ENCODE measurements around the gene HOXA10. TPM values are rescaled to one million over a fixed set of nuclear protein-coding genes. Genes with fewer than 3 reads are reported as not detected.

The HOXA10 gene
- total RNA-seq, 1 donor from 2014 or later, result 19.7 TPM

DNA sequence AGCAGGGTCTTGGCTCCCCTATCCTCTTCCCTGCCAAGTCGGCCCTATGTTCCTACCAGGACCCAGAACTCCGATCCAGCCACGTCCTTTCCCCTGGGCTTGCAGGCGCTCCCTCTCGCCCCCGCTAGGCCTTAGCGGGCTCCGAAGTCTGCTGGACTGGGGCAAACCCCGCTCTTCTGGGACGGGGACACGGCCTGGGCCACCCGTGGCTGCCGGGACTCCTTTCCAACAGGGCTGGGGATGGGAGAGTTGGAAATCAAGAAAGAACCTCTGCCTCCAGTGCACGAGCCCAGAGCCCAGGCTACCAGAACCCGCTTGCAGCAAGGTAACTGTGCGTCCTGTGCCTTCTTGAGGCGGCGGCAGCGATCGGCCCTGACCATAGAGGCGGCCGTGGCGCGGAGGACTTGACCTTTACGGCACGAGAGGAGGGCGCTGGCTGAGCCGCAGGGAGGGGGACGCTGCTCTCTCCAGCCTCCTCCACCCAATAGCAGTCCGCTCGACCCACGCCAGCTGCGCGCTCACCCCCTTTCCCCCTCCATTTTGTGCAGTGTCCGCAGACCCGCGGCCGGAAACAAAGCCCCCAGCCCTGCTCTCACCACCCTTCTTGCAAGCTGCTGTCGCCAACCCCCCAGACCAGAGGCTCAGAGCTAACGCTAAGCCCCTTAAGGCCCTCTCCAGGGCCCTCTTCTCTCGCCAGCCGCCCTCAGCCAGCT lies 17.9 kb upstream of the HOXA10 start:
- DNase-seq (ENCODE audit: low spot score), result peak; percentile 89

DNA sequence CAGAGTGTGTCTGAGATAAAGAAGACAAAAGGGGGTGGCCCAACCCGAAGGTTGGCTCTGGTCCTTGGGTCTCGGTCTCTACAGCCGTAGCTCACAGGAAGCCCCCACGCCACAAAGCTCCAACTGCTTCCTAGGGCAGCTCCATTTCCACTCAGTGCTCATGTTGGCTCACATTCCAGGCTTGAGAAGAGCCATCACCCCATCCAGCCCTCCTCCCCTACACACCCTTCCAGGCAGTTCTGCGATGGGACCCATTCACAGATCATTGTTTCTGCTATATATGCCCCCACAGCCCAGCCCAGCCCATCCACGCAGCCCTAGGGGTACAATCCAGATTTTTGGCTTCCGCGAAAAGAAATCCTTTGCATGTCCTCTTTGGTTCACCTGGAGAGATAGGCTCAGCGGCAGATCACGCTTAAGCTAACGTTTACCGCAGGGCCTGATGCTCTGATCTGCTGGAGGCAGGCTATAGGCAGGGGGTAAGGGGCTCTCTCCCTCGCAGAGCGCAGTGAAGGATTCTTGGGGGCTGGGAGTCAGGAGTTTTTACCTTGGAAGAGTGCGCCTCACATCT lies 17.1 kb upstream of the HOXA10 start:
- peak; percentile 57 for DNase-seq (ENCODE audit: low spot score)

DNA sequence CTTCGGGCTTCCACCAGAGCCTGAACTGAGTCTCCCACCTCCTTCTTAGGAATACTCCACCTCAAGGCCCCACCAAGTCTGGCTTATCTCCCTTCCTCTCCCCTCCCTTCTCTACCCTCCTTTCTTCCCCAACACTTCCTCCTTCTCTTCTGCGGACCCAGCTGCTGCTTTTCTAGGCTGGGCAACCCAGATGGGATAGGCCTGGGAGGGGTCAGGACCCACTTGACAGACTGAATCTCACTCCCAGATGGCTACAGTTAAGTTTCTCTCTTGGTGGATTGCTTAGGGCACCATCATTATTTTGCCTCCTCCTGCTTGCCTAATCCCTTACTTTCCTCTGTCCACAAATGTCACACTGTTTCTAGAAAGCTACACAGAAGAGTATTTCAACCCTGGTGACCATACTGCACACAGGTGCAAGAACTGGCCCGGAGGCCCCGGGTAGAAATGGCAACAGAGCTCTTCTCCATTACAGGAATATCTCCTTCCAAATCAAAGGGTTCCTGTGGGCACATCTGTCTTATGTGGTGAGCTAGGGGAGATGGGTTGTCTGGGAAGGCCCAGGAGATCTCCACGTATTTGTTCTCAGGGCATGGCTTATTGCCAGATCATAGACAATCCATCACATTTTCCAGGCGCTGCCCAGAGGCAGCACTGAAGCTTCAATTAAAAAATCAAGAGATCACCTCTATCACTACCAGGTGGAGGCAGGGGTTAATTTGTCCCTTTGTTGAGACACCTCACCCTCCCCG lies 16.1 kb upstream of the HOXA10 start:
- DNase-seq (ENCODE audit: low spot score), result peak; percentile 18

DNA sequence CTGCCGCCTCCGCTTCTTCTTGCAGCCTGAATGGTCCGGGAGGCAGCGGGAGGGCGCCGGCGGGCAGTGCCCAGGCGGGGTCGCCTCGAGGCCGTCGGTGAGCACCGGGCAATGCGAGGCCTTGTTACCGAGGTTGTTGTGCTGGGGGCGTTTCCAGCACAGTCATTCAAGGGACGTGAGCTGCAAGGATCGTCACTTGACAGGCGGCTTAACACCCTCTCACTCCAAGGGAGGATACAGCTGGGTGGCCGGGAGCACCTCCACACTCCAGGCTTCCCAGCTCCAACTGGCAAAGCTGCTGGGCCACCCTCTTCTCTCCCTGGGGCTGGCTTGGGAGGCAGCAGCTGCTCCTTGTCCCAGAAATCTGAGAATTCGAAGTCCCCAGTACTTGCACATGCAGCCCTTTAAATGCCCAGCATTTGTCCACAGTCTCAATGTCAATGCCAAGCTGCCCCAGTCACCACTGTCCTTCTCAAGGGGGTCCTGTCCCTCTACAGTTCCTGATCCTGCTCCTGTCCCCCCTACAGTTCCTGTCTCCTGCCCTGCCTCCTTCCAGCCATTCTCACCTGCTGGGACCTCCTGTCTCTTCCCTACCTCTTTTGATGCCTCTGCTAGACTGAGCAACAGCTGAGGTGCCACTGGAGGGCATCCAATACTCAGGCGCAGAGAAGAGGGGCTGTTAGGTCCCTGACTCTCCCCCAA lies 15.3 kb upstream of the HOXA10 start:
- DNase-seq (ENCODE audit: low spot score), result peak; percentile 89

DNA sequence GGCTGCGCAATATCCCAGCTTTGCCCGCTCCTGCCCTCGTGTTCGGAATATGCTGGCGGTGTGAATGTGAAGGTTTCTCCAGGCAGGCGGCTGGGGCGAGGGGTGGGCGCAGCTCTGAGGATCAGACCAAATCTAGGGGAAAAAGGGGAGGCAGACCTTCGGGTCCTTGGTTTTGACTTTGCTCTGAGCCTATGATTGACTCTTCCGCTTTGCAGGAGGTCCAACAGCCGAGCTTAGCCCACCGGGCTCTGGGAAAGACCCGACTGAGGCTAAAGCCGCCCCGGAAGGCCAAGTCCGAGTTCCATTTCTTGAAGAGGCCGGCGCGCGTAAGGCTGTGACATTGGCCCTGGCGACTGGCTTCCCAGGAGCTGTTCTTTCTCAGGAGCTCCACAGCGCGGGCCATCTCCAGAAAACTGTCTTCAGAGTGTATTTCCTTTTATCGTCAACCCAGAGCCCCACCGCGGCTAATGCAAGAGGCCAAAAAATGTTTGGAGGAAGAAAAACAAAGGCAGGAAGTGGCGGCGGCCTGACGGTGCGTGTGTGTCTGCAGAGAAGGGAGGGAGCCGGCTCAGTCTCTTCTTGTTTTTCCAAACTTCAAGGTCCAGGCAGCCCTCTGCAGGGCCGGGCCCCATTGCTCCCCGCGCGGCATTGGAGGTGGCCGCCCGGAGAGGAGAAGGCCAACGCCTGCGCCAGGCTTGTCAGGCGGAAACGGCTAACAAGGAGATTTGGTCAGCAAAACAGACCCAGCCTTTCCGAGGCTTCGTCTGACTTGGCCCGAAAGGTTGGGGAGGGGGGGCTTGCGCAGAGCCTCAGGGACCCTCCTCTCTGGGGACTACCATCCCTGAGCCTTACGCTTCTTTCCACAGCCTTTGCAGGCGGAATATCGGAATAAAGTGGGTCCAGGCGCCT lies 14.5 kb upstream of the HOXA10 start:
- peak; percentile 89 for DNase-seq (ENCODE audit: low spot score)

DNA sequence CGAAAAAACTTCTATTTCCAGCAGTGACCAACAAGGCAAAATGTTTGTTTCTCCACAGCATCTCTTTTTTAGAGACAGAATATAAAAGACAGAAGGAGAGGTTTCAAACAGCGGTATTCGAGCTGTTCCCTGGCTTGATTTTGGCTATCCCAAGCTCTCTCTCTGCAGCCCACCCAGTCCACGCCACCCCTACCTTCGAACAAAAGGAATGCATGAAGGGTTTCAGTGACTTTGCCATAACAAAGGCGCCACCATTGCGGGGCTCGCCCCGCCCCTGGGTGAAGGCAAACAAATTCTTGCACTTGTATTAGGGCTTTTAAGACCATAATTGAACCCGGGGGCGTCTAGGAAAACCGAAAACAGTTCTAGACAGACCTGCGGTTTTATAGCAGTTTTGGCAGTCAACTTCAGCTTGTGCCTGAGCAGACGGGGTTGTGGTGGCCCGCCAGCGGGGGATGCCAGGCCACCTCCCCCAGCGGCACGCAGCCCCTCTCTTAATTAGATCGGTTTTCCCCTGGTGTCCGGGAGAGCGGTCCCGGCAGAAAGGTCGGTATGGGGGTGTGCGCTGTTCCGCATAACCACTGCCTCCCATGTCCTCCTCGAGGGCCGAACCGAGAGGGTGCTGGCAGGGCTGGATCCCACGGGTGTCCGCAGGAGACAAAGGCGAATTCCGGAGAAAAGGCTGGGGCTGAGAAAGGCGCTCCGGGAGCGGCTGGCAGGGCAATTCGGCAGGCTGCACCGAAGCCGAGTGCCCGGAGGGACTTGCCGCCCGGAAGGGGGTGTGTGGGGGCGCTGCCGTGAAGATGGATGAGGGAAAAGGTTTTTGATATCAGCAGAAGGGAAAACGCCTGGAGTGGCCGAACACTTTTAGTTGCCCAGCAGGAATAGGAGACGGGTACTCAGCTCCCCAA lies 13.6 kb upstream of the HOXA10 start:
- peak; percentile 67 for DNase-seq (ENCODE audit: low spot score)

DNA sequence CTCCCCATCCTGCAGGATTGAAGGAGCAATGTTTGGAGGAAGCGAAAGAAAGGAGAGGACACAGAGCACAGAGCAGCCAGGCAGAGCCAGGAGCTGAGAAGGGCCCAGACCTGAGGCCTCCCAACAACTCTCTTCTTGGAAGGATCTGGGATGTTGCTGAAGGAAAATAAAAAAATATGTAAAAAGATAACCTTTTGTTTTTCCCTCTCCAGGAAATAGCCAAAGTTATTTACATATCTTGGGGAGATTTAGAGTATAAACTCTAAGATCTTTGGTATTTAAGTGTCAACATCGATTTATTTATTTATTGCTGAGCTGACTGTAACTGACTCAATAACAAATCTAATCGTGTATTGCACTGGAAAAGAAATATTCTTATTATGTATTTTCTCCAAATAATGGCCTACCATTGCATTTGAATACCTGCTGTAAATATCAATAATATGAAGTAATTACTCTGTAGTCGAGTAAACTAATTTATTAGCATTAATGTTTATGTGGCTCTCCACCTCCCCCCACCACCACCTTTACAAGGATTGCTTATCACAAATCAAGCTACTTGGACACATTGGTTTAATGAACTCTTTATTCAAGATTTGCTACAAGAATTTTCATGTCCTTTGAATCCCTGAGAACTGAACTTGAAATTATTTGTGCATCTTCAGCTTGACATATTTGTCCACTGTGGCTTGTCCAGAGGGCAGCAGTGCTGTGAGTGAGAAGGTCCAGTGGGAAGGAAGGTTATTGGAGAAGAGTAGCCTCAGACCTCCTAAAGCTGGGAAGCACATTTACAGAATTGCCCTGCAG lies 12.8 kb upstream of the HOXA10 start:
- peak; percentile 11 for DNase-seq (ENCODE audit: low spot score)

DNA sequence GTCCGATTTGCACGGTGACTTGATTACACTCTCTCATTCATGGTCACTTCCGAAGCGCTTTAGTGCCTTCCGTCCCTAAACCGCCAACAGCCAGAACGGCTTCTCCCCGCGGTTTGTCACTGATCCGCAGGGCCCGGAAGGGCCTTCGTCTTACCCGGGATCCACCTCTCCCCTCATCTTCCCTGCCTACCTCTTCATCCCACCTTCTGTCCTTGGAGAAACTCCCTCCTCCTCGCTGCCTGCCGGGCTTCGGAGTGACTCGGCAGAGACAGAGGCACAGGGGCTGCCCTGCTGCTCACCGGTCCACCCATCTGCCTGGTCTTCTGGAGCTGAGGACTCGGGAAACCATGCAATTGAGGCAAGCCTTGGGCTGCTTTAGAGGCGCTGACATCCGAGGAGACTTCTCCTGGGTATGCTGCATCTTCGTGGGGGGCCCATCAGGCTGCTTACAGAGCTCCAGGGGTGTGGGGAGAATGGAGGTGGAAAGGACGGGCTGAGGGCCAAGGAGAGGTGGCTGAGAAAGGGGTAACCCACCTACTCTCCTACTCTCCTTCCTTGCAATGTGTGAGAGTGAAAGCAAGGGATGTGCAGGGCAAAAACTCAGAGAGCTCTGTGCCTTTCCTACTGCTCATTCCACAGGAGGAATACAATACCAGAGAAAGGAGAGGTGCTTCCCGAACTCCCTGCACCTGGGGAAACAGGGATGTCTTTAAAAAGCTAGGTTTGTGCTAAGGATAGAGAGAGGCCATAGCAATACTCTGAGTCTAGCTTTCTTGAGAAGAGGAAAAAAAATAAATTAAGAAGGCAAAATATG lies 11.9 kb upstream of the HOXA10 start:
- no peak for DNase-seq (ENCODE audit: low spot score)

DNA sequence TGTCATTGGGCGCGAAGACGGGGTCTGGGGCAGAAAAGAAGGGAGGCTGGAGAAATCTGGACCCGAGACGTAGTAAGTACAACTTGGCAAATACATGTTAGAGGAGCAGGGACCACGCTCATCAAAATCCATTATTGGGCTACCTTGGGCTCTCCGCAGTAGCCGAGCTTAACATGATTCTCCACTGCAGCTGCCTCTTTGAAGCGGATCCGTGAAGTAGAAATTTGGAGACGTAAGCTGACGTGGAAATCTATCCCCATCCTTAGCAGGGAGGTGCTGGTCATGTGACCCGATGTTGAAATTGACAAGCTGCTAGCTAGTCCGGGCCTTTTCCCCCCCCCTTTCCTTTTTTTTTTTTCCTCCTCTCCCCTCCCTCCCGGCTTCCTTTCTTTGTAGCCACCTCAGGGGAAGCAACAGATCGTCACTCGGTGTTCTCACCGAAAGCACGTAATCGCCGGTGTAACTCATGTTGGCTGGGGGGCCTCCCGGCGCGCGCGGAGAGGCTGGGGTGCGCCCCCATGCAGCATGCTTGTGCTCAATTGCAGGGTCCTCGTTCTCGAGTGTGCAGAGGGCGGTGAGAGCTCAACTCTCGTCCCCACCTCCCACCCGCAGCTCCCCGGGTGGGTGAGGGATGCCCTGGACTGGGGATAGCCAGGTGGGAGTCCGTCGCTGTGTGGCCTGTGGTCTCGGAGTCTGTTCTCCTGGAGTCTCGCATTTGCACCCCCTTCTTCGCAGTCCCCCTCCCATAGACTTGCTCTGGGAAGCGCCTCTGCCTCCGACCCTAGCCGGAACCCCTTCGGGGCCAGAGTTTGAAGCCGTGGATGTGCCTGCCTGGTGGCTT lies 11.1 kb upstream of the HOXA10 start, which contains the start of gene HOXA11:
TSS of gene HOXA11 (minus strand) at position 220 of the 841 bp plus-strand sequence. CDS start at position 132, 88 bp downstream.
- DNase-seq (ENCODE audit: low spot score), result peak; percentile 83

DNA sequence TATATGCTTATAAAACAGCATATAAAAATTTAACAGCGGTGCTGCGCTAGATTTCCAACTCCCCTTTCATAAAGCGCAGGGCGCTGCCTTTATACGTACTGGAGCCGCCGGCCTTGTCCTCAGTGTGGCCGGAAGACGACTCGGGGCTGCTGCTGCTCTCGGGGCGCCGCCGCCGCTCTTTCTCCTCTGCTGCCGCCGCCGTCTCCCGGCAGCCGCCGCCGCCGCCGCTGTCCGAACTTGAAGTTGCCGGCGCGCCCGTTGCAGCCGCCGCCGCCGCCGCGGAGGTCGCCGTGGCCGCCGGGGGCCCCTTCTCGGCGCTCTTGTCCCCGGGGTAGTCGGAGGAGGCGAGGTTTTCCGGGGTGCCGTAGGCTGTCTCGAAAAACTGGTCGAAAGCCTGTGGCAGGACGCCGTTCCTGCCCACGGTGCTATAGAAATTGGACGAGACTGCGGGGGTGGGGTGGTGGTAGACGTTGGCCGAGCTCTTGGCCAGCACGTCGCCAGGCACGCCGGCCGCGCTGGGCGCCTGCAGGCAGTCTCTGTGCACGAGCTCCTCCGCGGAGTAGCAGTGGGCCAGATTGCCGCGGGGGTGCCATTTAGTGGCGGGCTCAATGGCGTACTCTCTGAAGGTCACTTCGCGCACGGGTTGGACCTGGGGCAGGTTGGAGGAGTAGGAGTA lies 10.4 kb upstream of the HOXA10 start:
- DNase-seq (ENCODE audit: low spot score), result peak; percentile 87

DNA sequence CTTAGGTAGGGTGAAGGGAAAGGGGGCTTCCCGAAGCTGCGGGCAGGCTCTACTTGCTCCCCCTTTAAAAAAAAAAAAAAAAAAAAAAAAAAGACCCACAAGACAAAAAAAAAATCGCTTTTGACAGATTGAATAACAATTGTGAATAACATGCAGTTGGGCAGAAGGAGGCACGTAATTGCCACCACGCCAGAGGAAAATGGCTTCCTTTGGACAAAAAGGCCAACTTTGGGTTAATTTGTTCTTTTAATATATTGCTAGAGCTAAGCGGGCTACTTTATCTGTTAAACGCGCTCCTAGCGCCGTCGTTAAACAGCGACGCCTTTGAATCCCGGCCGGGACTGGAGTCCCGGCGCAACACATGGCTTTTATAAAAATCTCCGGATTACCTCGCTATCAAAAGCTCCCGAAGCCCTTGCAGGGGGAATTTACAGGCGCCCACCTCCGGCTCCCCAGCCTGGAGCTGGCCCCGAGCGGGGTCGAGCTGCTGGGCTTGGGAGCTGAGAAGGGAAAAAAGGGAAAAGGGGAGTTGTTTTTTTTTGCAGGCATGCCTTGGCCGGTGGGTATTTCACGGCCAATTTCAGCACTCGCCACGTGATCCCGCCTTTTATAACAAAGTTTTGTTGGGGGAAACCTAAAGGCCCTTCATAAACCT lies 9.7 kb upstream of the HOXA10 start:
- DNase-seq (ENCODE audit: low spot score), result peak; percentile 73

DNA sequence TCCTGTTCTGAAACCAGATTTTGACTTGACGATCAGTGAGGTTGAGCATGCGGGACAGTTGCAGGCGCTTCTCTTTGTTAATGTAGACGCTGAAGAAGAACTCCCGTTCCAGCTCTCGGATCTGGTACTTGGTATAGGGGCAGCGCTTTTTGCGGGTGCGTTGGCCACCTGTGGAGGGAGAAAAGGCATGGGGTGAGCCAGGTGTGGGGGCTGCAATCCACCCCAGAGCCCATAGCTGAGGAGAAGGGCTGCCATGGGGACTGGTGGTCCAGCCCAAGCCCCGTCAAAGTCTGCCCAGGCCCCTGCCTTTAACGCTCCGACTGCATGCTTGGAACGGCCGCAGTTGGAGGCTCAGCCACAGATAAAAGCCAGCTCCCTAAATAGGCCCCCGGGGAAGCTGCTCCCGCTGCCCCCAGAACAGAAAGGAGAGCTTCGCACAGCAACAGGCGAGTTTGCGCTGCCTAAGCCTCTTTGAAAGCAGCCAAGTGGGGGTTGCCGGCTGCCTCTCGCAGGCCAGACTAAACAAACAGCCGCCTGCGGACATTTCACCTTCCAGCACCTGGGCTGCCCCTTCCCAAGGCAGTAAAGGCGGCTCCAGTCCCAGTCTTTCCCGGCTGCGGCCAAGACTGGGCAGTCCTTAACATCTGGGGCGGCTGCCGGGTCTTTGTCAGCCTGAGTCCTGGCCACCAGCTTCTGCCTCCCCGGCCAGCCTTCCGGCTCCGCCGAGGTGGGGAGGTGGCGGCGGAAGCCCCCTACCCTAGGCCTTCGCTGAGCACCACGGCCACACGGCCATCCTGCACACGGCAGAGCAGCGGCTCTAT lies 9.0 kb upstream of the HOXA10 start:
- DNase-seq (ENCODE audit: low spot score), result peak; percentile 79

DNA sequence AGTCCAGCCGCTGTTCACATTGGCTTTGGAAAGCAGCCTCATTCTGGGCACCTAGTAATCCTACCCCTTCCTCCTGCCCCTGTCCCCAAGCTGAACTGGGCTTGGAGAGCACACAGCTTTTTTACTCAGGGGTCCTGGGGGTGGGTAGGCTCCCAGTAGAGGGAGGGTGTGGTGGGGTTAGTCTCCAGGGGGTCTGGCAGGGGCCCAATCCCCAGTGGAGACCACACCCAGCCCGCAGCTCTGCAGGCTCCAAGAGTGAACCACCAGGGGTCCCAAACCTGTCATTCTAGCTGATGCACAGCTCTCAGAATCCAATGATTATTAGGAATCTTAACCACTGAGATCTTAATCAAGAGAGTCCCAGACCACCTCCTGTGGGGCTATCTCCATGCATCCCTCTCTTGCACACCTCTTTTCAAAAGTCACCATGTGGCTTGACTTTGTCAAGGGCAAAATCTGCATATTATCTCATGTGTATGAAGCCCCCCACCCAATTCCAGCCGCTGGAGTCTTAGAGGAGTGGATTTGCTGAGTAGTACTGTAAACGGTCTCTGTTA lies 8.2 kb upstream of the HOXA10 start:
- DNase-seq (ENCODE audit: low spot score), result peak; percentile 67

DNA sequence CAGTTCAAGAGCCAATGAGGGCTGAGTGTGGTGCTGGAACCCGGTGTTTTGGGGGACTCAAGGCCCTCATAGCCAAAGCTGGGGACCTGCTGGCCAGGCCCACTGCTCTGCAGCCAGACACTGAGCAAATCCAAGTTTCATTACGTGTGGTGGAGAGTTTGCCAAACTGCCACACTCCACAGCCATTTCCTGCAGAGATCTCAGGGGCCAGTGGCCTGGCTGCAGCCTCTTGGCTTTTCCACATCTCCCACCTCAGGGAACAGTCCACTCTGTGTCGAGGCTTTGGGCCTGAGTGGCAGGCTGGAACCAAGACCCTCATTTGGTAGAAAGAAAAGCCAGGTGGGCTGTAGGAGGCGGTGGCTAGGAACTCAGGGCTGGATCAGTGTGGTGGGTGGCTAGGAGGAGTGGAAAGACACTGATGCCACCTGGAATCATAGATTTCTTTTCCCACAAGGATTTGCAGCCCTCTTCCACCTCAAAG lies 7.7 kb upstream of the HOXA10 start:
- DNase-seq (ENCODE audit: low spot score), result peak; percentile 67

Data from mesenteric fat pad (tissue), 1 donor.